Ascending aorta (tissue), 2 donors: ENCODE data around the gene CCDC180. TPM values are rescaled to one million over a fixed set of nuclear protein-coding genes. Genes with fewer than 3 reads are reported as not detected.

ENCODE experiments used
- DNase-seq, 2 donors: peaks; one replicate each; pipeline ENCODE4 v3.0.0-alpha.2; 2019; ENCODE audit warnings: low spot score in 2 of 2
- H3K27ac ChIP-seq, 2 donors: fragments of 200-600 bp; sonication (generic); one replicate each; pipeline ENCODE4 v1.5.1; 2016 to 2017; ENCODE audit warnings: mild to moderate bottlenecking in 1 of 2
- H3K27me3 ChIP-seq: fragments of 200-600 bp; sonication (generic); one replicate; pipeline ENCODE4 v1.5.1; 2017
- H3K36me3 ChIP-seq, 2 donors: fragments of 200-600 bp; sonication (generic); one replicate each; pipeline ENCODE4 v1.5.1; 2016
- H3K4me1 ChIP-seq, 2 donors: fragments of 200-600 bp; sonication (generic); one replicate each; pipeline ENCODE4 v1.5.1; 2016 to 2017; ENCODE audit warnings: mild to moderate bottlenecking in 1 of 2
- H3K4me3 ChIP-seq, 2 donors: fragments of 200-600 bp; sonication (generic); one replicate each; pipeline ENCODE4 v1.5.1; 2016 to 2017; ENCODE audit warnings: mild to moderate bottlenecking in 1 of 2
- H3K9me3 ChIP-seq, 2 donors: fragments of 200-600 bp; sonication (generic); one replicate each; pipeline ENCODE4 v1.5.1; 2016
- intact Hi-C: fragments of 100-400 bp; cut with DNase I; formaldehyde crosslinking; loops from one replicate; pipeline ENCODE4 v1.15.1; 2023
- total RNA-seq: library from RNA; depleted of rRNA; stranded (reverse); fragments of >200 nt; gene quantifications from one replicate; pipeline ENCODE4 v1.1.0, GENCODE V29; 2016
- TF ChIP-seq, protein P1 (sequence below), 3 experiments: fragments of 200-600 bp in 2 of 3; fragments of 450-650 bp in 1 of 3; sonication (generic) in 2 of 3; IDR thresholded peaks; one replicate each; pipeline ENCODE4 v1.5.1; 2016 to 2019; ENCODE audit warnings: antibody characterized with exemption in 3 of 3, mild to moderate bottlenecking in 1 of 3, moderate library complexity in 1 of 3

CCDC180 gene
- total RNA-seq, 1 donor from 2014 or later, result 4.8 TPM

DNA sequence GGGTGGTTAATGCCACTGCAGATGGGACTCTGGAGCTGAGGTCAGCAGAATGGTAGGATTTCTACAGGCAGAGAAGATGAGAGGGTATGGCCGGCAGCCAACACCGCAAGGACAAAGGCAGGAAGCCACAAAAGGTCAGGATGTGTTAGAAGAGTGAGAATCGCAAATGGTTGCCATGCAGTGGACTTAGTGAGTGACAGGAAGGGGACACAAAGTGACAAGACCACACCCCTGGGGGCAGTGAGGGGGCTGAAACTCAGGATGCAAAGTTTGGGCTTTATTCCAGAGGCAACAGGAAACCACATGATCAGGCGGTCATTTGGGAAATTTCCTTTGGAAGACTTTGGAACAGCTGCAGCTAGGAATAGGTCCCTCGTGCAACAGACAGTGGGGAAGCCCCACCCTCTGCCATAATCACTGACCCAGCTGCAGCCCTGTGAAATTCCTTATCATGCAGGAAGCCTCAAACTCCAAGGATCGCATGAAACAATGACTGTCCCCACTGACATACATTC, 14.2 kb upstream of the CCDC180 start:
- Histone ChIP-seq H3K9me3 (peaks cover 3 to 11% of the 10 kb centered on the region in 2 donors), H3K27ac (no peak overlapping the region), H3K4me1 (no peaks in the 10 kb centered on the region), H3K36me3 (peaks cover 28 to 39% of the 10 kb centered on the region in 2 donors), H3K4me3 (no peak overlapping the region), H3K27me3 (no peaks in the 10 kb centered on the region)
- TF ChIP-seq, protein P1, sequence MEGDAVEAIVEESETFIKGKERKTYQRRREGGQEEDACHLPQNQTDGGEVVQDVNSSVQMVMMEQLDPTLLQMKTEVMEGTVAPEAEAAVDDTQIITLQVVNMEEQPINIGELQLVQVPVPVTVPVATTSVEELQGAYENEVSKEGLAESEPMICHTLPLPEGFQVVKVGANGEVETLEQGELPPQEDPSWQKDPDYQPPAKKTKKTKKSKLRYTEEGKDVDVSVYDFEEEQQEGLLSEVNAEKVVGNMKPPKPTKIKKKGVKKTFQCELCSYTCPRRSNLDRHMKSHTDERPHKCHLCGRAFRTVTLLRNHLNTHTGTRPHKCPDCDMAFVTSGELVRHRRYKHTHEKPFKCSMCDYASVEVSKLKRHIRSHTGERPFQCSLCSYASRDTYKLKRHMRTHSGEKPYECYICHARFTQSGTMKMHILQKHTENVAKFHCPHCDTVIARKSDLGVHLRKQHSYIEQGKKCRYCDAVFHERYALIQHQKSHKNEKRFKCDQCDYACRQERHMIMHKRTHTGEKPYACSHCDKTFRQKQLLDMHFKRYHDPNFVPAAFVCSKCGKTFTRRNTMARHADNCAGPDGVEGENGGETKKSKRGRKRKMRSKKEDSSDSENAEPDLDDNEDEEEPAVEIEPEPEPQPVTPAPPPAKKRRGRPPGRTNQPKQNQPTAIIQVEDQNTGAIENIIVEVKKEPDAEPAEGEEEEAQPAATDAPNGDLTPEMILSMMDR (IDR thresholded peaks at IDR 0.05), result no peak
- no peak for DNase-seq
- intact Hi-C loops, result no loop called here

DNA sequence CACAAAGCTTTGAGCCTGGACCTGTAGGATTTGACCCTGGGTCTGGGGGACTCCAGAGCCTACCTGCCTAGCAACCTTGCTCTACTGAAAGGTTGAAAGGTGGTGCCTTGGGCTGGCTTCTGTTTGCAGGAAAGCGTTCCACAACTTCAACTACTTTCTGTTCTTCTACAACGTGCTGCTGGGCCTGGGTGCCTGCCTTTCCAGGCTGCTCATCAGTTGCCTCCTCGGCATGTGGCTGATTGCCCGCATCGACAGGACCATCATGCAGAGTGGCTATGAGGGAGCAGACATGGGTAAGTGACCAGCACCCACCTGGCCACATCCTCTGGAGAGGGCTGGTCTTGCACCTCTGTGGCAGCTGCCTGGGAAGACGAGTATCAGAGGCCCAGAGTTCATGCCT, 13.6 kb upstream of the CCDC180 start:
- no peaks in the 10 kb centered on the region for H3K27me3 ChIP-seq
- H3K36me3 ChIP-seq, result peaks cover 23 to 33% of the 10 kb centered on the region in 2 donors
- no peak overlapping the region for H3K4me3 ChIP-seq
- TF ChIP-seq, protein P1 (IDR thresholded peaks at IDR 0.05), result no peak
- no peak for DNase-seq
- H3K9me3 ChIP-seq, result peaks cover 3 to 16% of the 10 kb centered on the region in 2 donors
- H3K4me1 ChIP-seq, result no peaks in the 10 kb centered on the region
- no peak overlapping the region for H3K27ac ChIP-seq
- intact Hi-C loops, result no loop called here

DNA sequence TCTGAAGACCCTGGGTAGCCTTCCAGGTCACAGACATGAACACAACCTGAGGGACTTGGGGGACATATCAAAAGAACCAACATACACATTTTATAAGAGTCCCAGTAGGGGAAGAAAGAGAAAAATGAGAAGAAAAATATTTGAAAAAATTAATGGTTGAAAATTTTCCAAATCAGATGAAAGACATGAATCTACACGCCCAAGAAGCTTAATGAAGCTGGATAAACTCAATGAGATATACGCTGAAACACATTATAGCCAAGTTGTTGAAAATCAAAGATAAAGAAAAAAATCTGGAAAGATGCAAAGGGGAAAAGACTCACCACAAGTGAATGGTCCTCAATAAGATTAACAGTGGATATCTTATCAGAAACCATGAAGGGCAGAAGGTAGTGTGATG, 9.6 kb upstream of the CCDC180 start:
- TF ChIP-seq, protein P1 (IDR thresholded peaks at IDR 0.05), result no peak
- Histone ChIP-seq H3K4me1 (no peaks in the 10 kb centered on the region), H3K36me3 (peaks cover 3 to 6% of the 10 kb centered on the region in 2 donors), H3K27ac (no peak overlapping the region), H3K4me3 (no peak overlapping the region), H3K27me3 (no peaks in the 10 kb centered on the region), H3K9me3 (peaks cover 3 to 16% of the 10 kb centered on the region in 2 donors)
- DNase-seq, result no peak
- intact Hi-C loops, result no loop called here

DNA sequence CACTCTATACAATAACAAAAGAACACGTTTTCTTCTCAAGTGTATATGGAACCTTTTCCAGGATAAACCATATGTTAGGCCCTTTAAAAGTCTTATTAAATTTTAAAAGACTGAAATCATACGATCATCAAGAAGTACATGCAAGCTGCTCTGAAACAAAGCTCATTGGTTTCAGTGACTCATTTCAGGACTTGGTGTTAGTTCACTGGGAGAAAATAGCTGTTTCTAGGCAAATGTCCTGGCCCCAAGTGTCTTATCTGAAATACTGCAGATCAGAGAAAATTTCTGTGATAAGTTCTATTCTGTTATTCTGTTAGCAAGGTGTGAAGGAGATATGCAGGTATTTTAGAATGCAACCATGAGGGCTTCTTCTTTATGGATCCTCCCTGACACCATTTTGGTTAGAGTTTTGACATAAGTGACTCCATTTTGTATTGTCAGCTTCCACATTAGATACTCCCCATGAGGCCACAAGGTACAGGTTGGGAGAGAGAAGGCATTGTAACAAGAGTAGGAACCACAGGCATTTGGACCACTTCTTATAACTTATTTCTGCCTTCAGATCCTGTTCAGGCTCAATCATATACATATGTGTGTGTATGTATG, 7.5 kb upstream of the CCDC180 start:
- H3K27ac ChIP-seq, result no peak overlapping the region
- no peaks in the 10 kb centered on the region for H3K27me3 ChIP-seq
- H3K9me3 ChIP-seq, result peaks cover 3 to 16% of the 10 kb centered on the region in 2 donors
- no peaks in the 10 kb centered on the region for H3K4me1 ChIP-seq
- H3K36me3 ChIP-seq, result peaks cover 0 to 3% of the 10 kb centered on the region in 2 donors
- intact Hi-C loops, result no loop called here
- DNase-seq, result no peak
- TF ChIP-seq, protein P1 (IDR thresholded peaks at IDR 0.05), result no peak
- no peak overlapping the region for H3K4me3 ChIP-seq

DNA sequence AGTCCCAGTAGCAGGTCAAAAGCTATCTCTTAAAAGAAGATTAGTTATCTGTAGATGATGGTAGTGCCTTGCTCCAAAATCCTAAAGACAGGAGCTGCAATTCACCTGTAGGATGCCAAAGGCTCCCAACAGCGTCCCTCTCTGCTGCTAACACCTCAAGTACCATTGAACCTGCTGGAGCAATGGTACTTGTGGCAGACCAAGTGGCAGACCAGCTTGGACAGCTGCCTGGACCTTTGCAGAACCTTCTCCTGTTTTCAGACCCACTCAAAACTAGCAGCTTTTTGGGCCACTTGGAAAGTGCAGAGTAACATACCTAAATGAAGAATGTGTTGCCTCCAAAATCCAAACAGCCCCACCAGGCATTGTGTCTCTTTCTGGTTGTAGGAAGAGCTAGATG, 6.9 kb upstream of the CCDC180 start:
- Histone ChIP-seq H3K9me3 (peaks cover 3 to 16% of the 10 kb centered on the region in 2 donors), H3K4me3 (no peak overlapping the region), H3K4me1 (no peaks in the 10 kb centered on the region), H3K27ac (no peak overlapping the region), H3K36me3 (peaks cover 0 to under 1% of the 10 kb centered on the region in 2 donors), H3K27me3 (no peaks in the 10 kb centered on the region)
- intact Hi-C loops, result no loop called here
- TF ChIP-seq, protein P1 (IDR thresholded peaks at IDR 0.05), result no peak
- no peak for DNase-seq
